Measurements from ENCODE around the gene NECTIN4. TPM values are rescaled to one million over a fixed set of nuclear protein-coding genes. Genes with fewer than 3 reads are reported as not detected.

NECTIN4 gene
- total and polyA plus RNA-seq, 2 of the 8 experiments (the other 6 are each of a cell fraction or from before 2014, with no cell fraction given), result 0.19 to 0.71 TPM

- no peak overlapping the region for H3K27ac ChIP-seq (ENCODE audit: low read depth, low read length)
- H4K91ac ChIP-seq (replicated peaks; ENCODE audit: insufficient read length, low read length), result no peak overlapping the region
- no peak overlapping the region for H3K56ac ChIP-seq (replicated peaks; ENCODE audit: insufficient read length, low read depth, low read length)
- no peak overlapping the region for H3K18ac ChIP-seq (ENCODE audit: extremely low read depth, low read length)
- peaks cover 4 to 75% of the 10 kb centered on the region in 2 experiments; a peak in 3 of 4 replicates for H3K79me2 ChIP-seq (ENCODE audit: control insufficient read depth in 1 of 2, insufficient read depth in 2 of 2, low read length in 2 of 2)
- no peak overlapping the region for H3K4me2 ChIP-seq (ENCODE audit: insufficient read depth in 1 of 2, low read depth in 2 of 2, low read length in 2 of 2)
- WGBS, 2 experiments (ENCODE audit: extremely low coverage in 1 of 2, insufficient coverage in 1 of 2, insufficient read length in 1 of 2, insufficient replicate concordance in 2 of 2, low coverage in 1 of 2, low lambda C conversion rate in 2 of 2, missing lambda C conversion rate in 1 of 2), result 88% methylated on average over 1 of the region's 1 CpG; no CpG with 5 or more reads in 1 of the 2 experiments
- FAIRE-seq, result no peak
- H2AK5ac ChIP-seq (ENCODE audit: low read depth, low read length), result no peak overlapping the region
- ChIA-PET CTCF (ENCODE audit: partially characterized antibody) (interaction anchor here (5.0 kb wide), 1 partner anchor 16 kb away, joined by 33 read pairs; the partner anchor contains the start of gene KLHDC9), POLR2A (ENCODE audit: partially characterized antibody) (interaction anchor here (1.4 kb wide), 1 partner anchor 13 kb away, joined by 3 read pairs; no protein-coding TSS in a partner anchor)
- peaks cover 3 to 4% (median 3%) of the 10 kb centered on the region in 4 experiments; a peak in 6 of 7 replicates for H3K4me1 ChIP-seq (replicated peaks in 1 of 4; ENCODE audit: control insufficient read depth in 3 of 4, insufficient read depth in 4 of 4, low read length in 3 of 4)
- H4K8ac ChIP-seq (ENCODE audit: extremely low read depth, insufficient read depth, low read length), result no peak overlapping the region
- H2BK20ac ChIP-seq (ENCODE audit: low read length), result no peak overlapping the region
- peaks cover 0 to 3% (median 0%) of the 10 kb centered on the region in 4 experiments; a peak in 1 of 8 replicates for H3K36me3 ChIP-seq (ENCODE audit: control insufficient read depth in 2 of 4, insufficient read depth in 4 of 4, low read length in 3 of 4)
- no peak for DNase-seq (ENCODE audit: low read depth in 1 of 2, low spot score in 2 of 2)
- no peak overlapping the region for H2BK120ac ChIP-seq (replicated peaks; ENCODE audit: low read depth, low read length)
- peaks cover 11% of the 10 kb centered on the region for H3K23me2 ChIP-seq (ENCODE audit: low read depth, low read length)
- no peak overlapping the region for H2AFZ ChIP-seq (ENCODE audit: low read length)
- H3K79me1 ChIP-seq (ENCODE audit: low read depth, low read length), result peaks cover 14% of the 10 kb centered on the region
- no peaks in the 10 kb centered on the region for H3K9me3 ChIP-seq (ENCODE audit: insufficient read depth in 2 of 2, low read depth in 1 of 2, low read length in 1 of 2)
- H2BK12ac ChIP-seq (ENCODE audit: low read depth, low read length), result no peak overlapping the region
- no peaks in the 10 kb centered on the region for H3K27me3 ChIP-seq (replicated peaks in 1 of 4; ENCODE audit: control insufficient read depth in 3 of 4, extremely low read depth in 1 of 4, insufficient read depth in 3 of 4, low read length in 3 of 4)
- H3K9ac ChIP-seq (replicated peaks in 1 of 4; ENCODE audit: extremely low read depth in 1 of 4, low read depth in 3 of 4, low read length in 3 of 4), result no peak overlapping the region
- H4K20me1 ChIP-seq (replicated peaks in 1 of 2; ENCODE audit: control insufficient read depth in 1 of 2, insufficient read depth in 2 of 2, low read length in 2 of 2), result peaks cover 0 to 3% of the 10 kb centered on the region in 2 experiments
- no peak overlapping the region for H3K4me3 ChIP-seq (ENCODE audit: extremely low read depth in 1 of 4, insufficient read depth in 2 of 4, low read depth in 3 of 4, low read length in 4 of 4)
- H2BK15ac ChIP-seq (ENCODE audit: low read length), result no peak overlapping the region
- H3K14ac ChIP-seq (ENCODE audit: insufficient read length), result no peak overlapping the region
- H2BK5ac ChIP-seq (ENCODE audit: low read depth, low read length), result no peak overlapping the region
- no peak overlapping the region for H3K23ac ChIP-seq (ENCODE audit: insufficient read length)
- no peak overlapping the region for H3K4ac ChIP-seq (replicated peaks; ENCODE audit: insufficient read length, low read depth, low read length)
- H4K5ac ChIP-seq (ENCODE audit: insufficient read length, low read depth, low read length), result no peak overlapping the region
- TF ChIP-seq NRF1 (IDR thresholded peaks at IDR 0.05; ENCODE audit: low read depth, low read length), result no peak
- no peak for TF ChIP-seq SAP30 (IDR thresholded peaks at IDR 0.05; ENCODE audit: insufficient read depth, insufficient replicate concordance, low read length)
- TF ChIP-seq EZH2 (IDR thresholded peaks at IDR 0.05; ENCODE audit: low read depth, low read length, severe bottlenecking), result no peak
- TF ChIP-seq TCF12 (IDR thresholded peaks at IDR 0.05; ENCODE audit: low read depth, low read length), result no peak
- TF ChIP-seq MAFK (IDR thresholded peaks at IDR 0.05; ENCODE audit: low read depth, low read length), result no peak
- TF ChIP-seq CTCF (IDR thresholded peaks at IDR 0.05; ENCODE audit: control extremely low read depth in 1 of 3, insufficient read depth in 1 of 3, low read depth in 1 of 3, low read length in 3 of 3), result no peak
- no peak for TF ChIP-seq CHD2 (IDR thresholded peaks at IDR 0.05; ENCODE audit: low read length)
- TF ChIP-seq HDAC6 (IDR thresholded peaks at IDR 0.05; ENCODE audit: low read depth, low read length), result no peak
- no peak for TF ChIP-seq E2F6 (IDR thresholded peaks at IDR 0.05)
- TF ChIP-seq POU5F1 (IDR thresholded peaks at IDR 0.05; ENCODE audit: low read depth, low read length), result no peak
These were observed 24.6 kb upstream of the NECTIN4 start for GRCh38 chr1:161113915-161114314.
